ENCODE measurements around the gene NHS.

The NHS gene

GRCh38 chrX:17679261-17679660 lies 304.3 kb downstream of the NHS start:
- DNase-seq (ENCODE audit: low read depth), result no peak

GRCh38 chrX:17679820-17680219 lies 304.8 kb downstream of the NHS start:
- no peak for DNase-seq (ENCODE audit: low read depth)

GRCh38 chrX:17680732-17681413 lies 305.9 kb downstream of the NHS start:
- no peak for DNase-seq (ENCODE audit: low read depth)

- DNase-seq (ENCODE audit: low read depth), result no peak
Observed at GRCh38 chrX:17682259-17682658, 307.3 kb downstream of the NHS start.

GRCh38 chrX:17685026-17685425 lies 310.0 kb downstream of the NHS start:
- no peak for DNase-seq (ENCODE audit: low read depth)

- DNase-seq (ENCODE audit: low read depth), result no peak
Observed at GRCh38 chrX:17687648-17688047, 312.6 kb downstream of the NHS start.

GRCh38 chrX:17689971-17690409 lies 315.0 kb downstream of the NHS start:
- DNase-seq (ENCODE audit: low read depth), result no peak

GRCh38 chrX:17692709-17693346 lies 317.8 kb downstream of the NHS start:
- no peak for DNase-seq (ENCODE audit: low read depth)

- no peak for DNase-seq (ENCODE audit: low read depth)
Observed at GRCh38 chrX:17697191-17697590, 322.2 kb downstream of the NHS start.

- DNase-seq (ENCODE audit: low read depth), result no peak
Observed at GRCh38 chrX:17700976-17701375, 326.0 kb downstream of the NHS start.

- DNase-seq (ENCODE audit: low read depth), result no peak
Observed at GRCh38 chrX:17703201-17703600, 328.2 kb downstream of the NHS start.

- DNase-seq (ENCODE audit: low read depth), result no peak
Observed at GRCh38 chrX:17705211-17705610, 330.2 kb downstream of the NHS start.

- no peak for DNase-seq (ENCODE audit: low read depth)
Observed at GRCh38 chrX:17706676-17707075, 331.7 kb downstream of the NHS start.

- no peak for DNase-seq (ENCODE audit: low read depth)
Observed at GRCh38 chrX:17707731-17708130, 332.7 kb downstream of the NHS start.

GRCh38 chrX:17710871-17711301 lies 335.9 kb downstream of the NHS start:
- no peak for DNase-seq (ENCODE audit: low read depth)

- no peak for DNase-seq (ENCODE audit: low read depth)
Observed at GRCh38 chrX:17713288-17713687, 338.3 kb downstream of the NHS start.

GRCh38 chrX:17718649-17719165 lies 343.7 kb downstream of the NHS start:
- no peak for DNase-seq (ENCODE audit: low read depth)

GRCh38 chrX:17719711-17720110 lies 344.7 kb downstream of the NHS start:
- no peak for DNase-seq (ENCODE audit: low read depth)

GRCh38 chrX:17721715-17722114 lies 346.7 kb downstream of the NHS start:
- DNase-seq (ENCODE audit: low read depth), result no peak

- no peak for DNase-seq (ENCODE audit: low read depth)
Observed at GRCh38 chrX:17725181-17725580, 350.2 kb downstream of the NHS start.

- DNase-seq (ENCODE audit: low read depth), result no peak
Observed at GRCh38 chrX:17732138-17732783, 357.3 kb downstream of the NHS start.

GRCh38 chrX:17735406-17735805 lies 360.4 kb downstream of the NHS start:
- DNase-seq (ENCODE audit: low read depth), result no peak

GRCh38 chrX:17736478-17736855 lies 361.5 kb downstream of the NHS start:
- no peak for DNase-seq (ENCODE audit: low read depth)
